HG02981 (cell line): ENCODE data around the gene TEDC1.

Source experiments
- ATAC-seq: cut with Tn5 transposase; IDR thresholded peaks from one replicate; pipeline ENCODE4 v1.9.1; 2021; ENCODE audit warnings: mild to moderate bottlenecking, moderate library complexity; ENCODE audit not compliant: unreplicated experiment

Gene TEDC1

GRCh38 chr14:105484069-105484996 lies 6.7 kb upstream of the TEDC1 start:
- ATAC-seq: no peak

DNA sequence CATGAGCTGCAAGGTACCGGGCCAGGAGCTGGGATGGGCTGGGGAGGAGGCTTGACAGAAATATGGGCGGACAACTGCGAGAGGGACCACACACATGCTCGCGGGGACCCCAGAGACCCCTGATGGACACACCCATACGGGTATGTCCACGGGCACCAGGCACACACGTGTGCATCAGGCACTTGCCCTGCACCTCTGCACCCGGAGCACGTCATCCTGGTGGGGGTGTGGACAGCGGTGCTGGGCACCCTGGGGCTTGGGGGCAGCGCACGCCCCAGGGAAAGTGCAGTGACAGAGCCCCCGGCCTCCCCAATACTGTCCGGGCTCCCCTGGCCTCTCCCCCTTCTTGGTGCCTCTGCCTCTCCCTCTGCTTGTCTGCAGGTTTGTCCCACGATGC lies 6.1 kb upstream of the TEDC1 start:
- ATAC-seq: no peak

DNA sequence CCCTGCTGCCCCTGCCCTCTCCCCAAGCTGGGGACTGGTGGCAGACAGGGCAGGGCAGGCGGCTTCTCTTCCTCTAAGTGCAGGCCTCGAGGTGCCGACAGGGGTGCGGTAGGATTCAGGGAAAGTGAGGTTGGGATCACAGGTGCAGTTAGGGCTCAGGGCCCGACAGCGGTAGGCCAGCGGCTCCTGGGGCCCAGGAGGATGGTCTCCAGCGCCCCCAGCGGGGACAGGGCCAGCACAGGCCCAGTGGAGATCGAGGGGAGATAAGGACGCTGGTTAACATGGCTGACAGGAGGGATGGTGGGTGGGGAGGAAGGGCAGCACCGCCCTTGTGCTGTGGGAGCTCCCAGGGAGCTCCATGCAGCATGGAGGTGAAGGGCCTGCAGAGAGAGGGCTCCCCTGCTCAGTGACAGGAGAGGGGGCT lies 5.3 kb upstream of the TEDC1 start:
- ATAC-seq: no peak

DNA sequence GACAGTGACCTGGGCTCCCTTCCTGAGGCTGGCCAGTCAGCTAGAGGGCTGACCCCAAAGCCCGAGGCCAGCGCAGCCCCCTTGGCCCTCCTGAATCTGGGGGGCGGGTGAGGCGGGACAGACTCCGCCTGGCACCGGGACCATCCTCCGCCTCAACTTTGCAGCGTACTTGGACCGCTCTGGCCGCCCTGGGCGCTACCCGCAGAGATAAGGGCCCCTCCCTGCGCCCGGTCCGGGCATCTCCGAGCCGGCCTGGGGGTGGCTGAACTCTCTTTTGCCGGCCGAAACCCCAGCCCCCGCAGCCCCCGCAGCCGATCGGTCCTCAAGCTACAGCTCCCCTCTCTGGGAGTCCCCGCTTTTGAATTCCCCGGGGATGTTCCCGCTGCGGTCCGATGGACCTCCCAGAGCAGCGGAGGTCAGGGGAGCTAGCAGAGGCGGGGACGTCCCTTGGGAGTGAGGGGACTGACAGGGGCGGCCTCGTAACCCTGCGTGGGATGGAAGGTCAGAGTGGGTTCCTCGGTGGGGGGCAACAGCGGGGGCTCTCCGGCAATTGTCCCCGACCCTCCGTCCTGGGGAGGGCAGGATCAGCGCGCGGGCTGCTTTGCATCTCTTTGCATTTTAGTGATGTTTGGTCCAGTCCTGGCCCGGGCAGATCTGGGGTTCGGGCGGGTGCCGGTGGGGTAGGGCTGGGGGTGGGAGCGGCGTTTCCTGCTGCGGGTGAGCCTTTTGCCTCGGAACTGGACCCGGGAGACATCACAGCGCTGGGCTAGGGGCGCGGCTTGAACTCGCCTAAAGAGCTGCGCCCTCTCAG lies 4.7 kb upstream of the TEDC1 start, which contains the start of gene CRIP1:
Gene CRIP1 (plus strand): TSS at position 724 of the 811 bp plus-strand sequence. CDS start 374 bp downstream, outside the sequence.
- ATAC-seq: no peak

DNA sequence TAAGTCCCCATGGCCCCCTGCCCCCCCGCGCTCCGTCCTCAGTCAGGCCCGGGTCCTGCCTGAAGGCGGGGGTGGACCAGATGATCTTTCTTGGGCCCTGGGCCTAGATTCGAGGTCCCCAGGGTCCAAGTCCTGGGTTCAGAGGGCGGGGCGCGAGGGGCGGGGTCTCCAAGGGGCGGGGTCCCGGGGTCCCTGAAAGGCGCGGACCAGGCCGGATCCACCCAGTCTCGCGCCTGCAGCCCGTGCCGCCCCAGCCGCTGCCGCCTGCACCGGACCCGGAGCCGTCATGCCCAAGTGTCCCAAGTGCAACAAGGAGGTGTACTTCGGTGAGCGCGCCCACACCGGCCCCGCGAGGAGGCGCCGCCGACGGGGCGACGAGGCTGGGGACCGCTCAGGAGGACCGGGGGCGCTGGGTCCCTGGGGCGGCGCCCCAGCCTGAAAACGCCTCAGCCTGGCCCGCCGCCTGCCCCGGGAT lies 4.0 kb upstream of the TEDC1 start:
- ATAC-seq: no peak

DNA sequence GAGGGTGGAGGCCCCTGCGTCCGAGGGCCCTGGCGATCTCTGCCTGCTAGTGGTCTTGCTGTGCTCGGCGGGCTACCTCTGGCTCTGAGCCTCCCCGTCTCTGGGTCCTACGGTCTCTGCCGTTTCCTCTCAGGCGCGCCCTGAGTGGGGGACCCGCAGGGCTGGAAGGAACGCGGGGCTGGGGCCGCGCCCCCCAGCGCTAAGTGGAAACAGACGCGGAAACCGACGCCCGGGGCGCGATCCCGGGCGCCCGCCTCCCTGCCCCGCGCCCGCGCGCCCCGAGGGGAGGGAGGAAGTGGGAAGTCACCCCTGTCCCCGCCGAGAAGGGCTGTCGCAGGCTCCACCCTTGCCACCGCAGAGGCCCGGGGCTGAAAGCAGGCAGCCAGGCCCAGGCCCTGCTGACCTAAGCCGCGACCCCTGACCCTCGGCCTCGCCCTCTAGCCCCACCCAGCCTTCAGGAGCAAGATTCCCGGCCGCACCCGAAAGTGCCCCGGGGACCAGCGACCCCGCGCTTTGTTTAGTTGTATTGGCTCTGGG lies 3.5 kb upstream of the TEDC1 start:
- ATAC-seq: no peak

DNA sequence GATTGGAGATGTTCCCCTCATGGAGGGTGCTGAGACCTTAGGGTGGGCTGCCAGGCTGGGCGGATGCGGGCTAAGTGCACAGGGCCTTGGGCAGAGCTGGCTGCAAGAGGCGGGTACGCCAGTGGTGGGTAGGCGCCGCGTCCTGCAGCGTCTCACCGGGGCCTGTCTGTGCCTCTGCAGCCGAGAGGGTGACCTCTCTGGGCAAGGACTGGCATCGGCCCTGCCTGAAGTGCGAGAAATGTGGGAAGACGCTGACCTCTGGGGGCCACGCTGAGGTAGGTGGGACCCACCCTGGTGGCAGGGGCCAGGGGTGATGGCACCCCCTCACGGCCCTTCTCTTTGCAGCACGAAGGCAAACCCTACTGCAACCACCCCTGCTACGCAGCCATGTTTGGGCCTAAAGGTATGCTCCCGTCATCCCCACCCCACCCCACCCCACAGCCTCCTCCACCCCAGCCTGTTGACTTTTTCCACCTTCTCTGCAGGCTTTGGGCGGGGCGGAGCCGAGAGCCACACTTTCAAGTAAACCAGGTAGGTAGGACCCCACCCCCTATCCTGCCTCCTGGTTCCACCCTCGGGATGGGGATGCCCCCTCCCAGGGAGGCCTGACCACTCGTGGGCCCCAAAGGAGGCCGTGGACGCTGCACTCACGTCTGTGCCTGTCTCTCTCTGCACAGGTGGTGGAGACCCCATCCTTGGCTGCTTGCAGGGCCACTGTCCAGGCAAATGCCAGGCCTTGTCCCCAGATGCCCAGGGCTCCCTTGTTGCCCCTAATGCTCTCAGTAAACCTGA lies 2.9 kb upstream of the TEDC1 start:
- no peak for ATAC-seq

DNA sequence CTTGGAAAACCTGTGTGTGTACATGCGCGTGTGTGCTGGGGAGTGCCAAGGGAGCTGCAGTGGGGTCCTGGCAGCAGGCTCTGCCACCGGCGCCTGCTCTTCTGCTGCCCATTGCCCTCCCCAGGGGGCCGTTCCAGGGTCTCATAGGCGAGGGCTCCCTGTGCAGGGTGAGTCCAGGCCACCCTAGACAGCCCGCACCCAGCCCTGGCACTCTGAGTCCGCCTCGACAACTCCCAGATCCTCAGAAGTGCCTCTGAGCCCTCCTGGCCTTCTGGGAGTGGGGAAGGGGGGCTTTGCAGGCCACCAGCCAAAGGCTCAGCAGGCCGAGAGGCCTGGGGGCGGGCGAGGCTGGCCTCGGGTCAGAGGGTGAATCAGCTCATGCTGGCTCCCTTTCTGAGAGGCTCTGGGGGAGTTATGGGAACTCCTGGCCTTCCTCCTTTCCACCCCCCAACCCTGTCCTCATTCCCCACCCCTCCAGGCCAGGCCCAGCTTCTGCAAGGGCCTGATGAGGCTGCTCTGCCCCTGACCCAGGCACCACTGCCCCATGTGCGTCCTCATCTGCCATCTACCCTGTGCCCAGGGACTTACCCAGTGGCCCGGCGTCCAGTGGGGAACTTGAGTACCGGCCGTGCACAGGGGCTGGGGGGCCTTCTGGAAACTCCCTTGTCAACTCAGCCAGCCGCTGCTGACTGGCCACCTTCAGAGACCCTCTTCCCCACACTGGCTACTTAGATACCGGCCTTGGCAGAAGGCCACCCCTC lies 2.1 kb upstream of the TEDC1 start:
- no peak for ATAC-seq

DNA sequence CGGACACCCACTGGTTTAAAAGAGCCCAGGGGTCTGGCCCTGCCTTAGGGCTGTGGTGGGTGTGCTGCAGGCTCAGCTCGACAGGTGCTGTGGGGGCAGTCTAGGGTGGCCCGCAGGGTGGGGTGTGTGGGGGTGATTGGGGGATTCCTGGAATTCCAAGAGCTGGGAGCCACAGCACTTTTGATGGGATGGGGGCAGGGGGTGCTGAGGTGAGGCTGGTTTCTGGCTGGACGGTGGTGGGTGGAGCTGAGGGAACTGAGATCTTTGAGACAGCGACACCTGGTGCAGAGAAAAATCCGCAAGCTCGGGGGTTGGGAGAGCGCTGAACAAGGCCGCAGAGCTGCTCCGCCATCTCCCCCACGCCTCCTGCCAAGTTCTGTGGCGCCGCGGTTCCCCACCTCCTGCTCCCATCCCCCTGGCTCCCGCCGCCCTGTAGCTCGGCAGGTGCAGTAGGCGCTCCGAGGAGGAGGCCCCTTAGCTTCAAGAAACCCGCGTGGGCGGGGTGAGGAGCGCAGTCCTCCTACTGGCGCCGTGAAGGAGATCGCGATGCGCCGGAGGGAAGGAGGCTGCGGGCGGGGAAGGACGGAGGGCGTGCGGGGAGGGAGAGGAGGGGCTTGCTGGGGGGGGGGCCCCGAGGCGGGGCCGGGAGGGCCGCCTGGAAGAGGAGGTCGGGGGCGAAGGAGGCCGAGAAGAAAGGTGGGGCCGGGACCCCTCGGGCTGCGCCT lies 1.3 kb upstream of the TEDC1 start:
- ATAC-seq: no peak

- no peak for ATAC-seq
Measured at GRCh38 chr14:105490267-105490571, 827 bp upstream of the TEDC1 start.

GRCh38 chr14:105491366-105491973 lies 424 bp downstream of the TEDC1 start:
- ATAC-seq: no peak

- no peak for ATAC-seq
Measured at GRCh38 chr14:105492031-105492970, 1.3 kb downstream of the TEDC1 start.

DNA sequence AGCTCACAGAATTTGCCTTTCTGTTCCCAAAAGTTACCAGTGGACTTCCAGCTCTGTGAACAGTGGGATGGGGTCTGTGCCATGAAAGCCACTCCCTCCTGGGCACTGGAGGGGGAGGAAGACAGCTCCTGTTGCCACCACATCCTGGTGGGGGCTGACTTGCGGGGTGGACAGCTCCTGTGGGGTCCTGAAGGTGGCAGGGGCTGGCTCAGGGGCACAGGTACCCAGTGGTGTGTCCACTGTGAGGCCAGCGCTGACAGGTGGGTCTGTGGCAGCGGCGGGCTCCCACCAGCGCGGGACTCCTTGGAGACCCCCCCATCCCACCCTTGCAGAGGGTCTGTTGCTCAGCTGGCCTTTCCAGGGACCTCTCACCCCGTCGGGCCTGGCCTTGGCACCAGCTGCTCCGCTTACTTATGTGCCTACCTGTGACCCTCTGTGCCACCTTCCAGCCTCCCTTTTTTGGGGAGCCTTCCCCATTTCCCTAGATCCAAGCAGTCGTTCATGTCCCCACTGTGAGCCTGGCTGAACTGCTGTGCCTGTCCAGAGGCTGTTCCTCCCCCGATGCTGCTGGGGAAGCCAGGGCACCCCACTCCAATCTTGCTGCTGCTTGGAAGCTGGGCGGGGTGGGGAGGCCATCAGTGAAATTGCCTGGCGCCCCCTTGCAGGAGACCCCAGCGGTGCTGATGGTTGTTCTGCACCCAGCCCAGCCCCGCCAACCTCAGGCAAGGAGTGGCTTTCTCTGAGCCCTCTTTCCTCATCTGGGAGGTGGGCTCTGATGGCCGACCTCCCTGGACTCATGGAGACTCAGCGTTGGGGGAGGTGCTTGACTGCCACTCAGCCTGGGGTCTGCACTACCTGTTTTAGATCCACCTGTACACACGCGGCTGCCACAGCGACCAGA lies 2.2 kb downstream of the TEDC1 start:
- no peak for ATAC-seq

DNA sequence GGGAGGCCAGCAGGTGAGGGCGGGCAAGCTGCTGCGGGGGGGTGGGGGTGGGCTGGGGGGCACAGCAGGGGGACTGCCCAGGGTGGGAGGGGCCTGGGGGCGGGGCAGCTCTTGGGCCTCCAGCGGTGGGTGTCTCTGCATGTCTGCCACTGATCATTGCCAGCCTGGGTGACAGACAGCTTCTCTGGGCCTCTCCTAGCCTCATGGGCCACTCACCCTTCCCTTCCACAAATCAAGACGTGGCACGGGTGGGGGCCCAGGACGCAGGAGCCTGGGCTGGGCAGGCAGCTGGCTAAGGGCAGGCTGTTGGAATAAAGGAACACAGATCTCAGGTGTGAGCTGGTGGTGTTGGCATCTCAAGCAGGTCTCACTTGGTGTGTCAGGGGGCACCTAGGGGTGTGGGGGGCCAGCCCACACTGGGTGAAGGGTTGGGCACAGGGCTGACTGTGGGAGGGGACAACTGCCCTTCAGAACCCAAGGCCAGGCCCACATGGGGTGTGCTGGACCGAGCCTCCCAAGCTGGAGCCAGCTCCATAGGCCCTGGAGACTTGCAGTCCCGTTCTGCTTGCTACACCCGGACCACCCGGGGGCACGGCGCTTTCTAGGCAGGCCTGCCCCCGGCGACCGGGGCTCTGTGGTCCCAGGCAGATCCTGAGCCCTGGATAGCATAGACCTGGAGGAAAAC lies 3.0 kb downstream of the TEDC1 start:
- no peak for ATAC-seq

- ATAC-seq: no peak
Measured at GRCh38 chr14:105494606-105494929, 3.5 kb downstream of the TEDC1 start.
